ENCODE results near the gene COL18A1.

COL18A1 gene

GRCh38 chr21:45380566-45380965 lies 24.4 kb upstream of the COL18A1 start:
- TF ChIP-seq CTCF (conservative IDR thresholded peaks at IDR 0.05) (no peak), ZFX (IDR thresholded peaks at IDR 0.05) (no peak)
- H3K27ac ChIP-seq = no peak overlapping the region

GRCh38 chr21:45381036-45381787 lies 23.8 kb upstream of the COL18A1 start:
- TF ChIP-seq ZFX (IDR thresholded peaks at IDR 0.05) (no peak), CTCF (conservative IDR thresholded peaks at IDR 0.05) (no peak)
- no peak overlapping the region for H3K27ac ChIP-seq

GRCh38 chr21:45381865-45382696 lies 22.9 kb upstream of the COL18A1 start:
- no peak overlapping the region for H3K27ac ChIP-seq
- TF ChIP-seq ZFX (IDR thresholded peaks at IDR 0.05) = no peak
- no peak for TF ChIP-seq CTCF (conservative IDR thresholded peaks at IDR 0.05)

GRCh38 chr21:45382697-45382997 lies 22.3 kb upstream of the COL18A1 start:
- TF ChIP-seq CTCF (conservative IDR thresholded peaks at IDR 0.05) (no peak), ZFX (IDR thresholded peaks at IDR 0.05) (no peak)

GRCh38 chr21:45383111-45383614 lies 21.8 kb upstream of the COL18A1 start:
- H3K27ac ChIP-seq = no peak overlapping the region
- TF ChIP-seq CTCF (conservative IDR thresholded peaks at IDR 0.05) = no peak
- TF ChIP-seq ZFX (IDR thresholded peaks at IDR 0.05) = no peak

More at GRCh38 chr21:45382697-45382997, 22.3 kb upstream of the COL18A1 start:
- H3K27ac ChIP-seq = no peak overlapping the region

- no peak for TF ChIP-seq ZFX (IDR thresholded peaks at IDR 0.05)
- no peak for TF ChIP-seq CTCF (conservative IDR thresholded peaks at IDR 0.05)
- no peak overlapping the region for H3K27ac ChIP-seq
These were observed 21.3 kb upstream of the COL18A1 start for GRCh38 chr21:45383615-45384201.
